Endothelial cell of umbilical vein (primary cell): Measurements from ENCODE around the gene CLIC3.

ENCODE experiments used
- CTCF ChIP-seq, 2 donors: IDR thresholded peaks; 1 replicate in 1 of 2; 2 replicates in 1 of 2; pipeline ENCODE4 v1.5.1; 2011; ENCODE audit warnings: low read length in 2 of 2, mild to moderate bottlenecking in 2 of 2, moderate library complexity in 2 of 2, control low read depth in 1 of 2, inconsistent platforms in 1 of 2, low read depth in 1 of 2; ENCODE audit not compliant: insufficient read depth in 1 of 2; ENCODE audit errors: extremely low read depth in 1 of 2
- EZH2 ChIP-seq: IDR thresholded peaks from 2 replicates; pipeline ENCODE4 v1.6.1; 2012; ENCODE audit warnings: borderline replicate concordance, low read depth, mild to moderate bottlenecking, moderate library complexity, low read length, inconsistent platforms; ENCODE audit not compliant: severe bottlenecking
- GATA2 ChIP-seq: IDR thresholded peaks from 2 replicates; pipeline ENCODE4 v1.7.0; 2011; ENCODE audit warnings: low read depth, mild to moderate bottlenecking, moderate library complexity, mixed read lengths, low read length; ENCODE audit not compliant: insufficient read length, insufficient read depth
- JUN ChIP-seq: IDR thresholded peaks from 2 replicates; pipeline ENCODE4 v1.6.1; 2011; ENCODE audit warnings: borderline replicate concordance, low read depth; ENCODE audit not compliant: insufficient read length, insufficient read depth
- MYC ChIP-seq: IDR thresholded peaks from one replicate; pipeline ENCODE4 v1.6.1; 2011; ENCODE audit warnings: mild to moderate bottlenecking, low read depth, low read length
- POLR2A ChIP-seq: IDR thresholded peaks from 2 replicates; pipeline ENCODE4 v1.6.1; 2012; ENCODE audit warnings: low read depth, mild to moderate bottlenecking, control low read depth, low read length
- POLR2AphosphoS5 ChIP-seq: IDR thresholded peaks from 2 replicates; pipeline ENCODE4 v1.6.1; 2012; ENCODE audit warnings: low read depth, mild to moderate bottlenecking, control low read depth, low read length, moderate library complexity; ENCODE audit not compliant: insufficient read depth
- TF ChIP-seq, protein P1 (sequence below): IDR thresholded peaks from 2 replicates; pipeline ENCODE4 v1.6.1; 2011; ENCODE audit not compliant: insufficient read depth, insufficient read length

GRCh38 chr9:137037483-137037882 is 41.1 kb upstream of the CLIC3 start:
- TF ChIP-seq CTCF (IDR thresholded peaks at IDR 0.05; ENCODE audit: extremely low read depth in 1 of 2, insufficient read depth in 1 of 2, low read depth in 1 of 2, low read length in 2 of 2) (no peak), POLR2AphosphoS5 (no peak), MYC (no peak), POLR2A (no peak), EZH2 (no peak), GATA2 (no peak), JUN (no peak)
- TF ChIP-seq, protein P1, sequence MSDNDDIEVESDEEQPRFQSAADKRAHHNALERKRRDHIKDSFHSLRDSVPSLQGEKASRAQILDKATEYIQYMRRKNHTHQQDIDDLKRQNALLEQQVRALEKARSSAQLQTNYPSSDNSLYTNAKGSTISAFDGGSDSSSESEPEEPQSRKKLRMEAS: no peak
